Measurements from ENCODE around the gene SEMA3B.
"Not testable (repeated sequence)": the region's sequence is repeated elsewhere in the genome, so short reads cannot be mapped to it uniquely, and the experiment has no call there.

Gene SEMA3B

GRCh38 chr3:50268703-50269451, at the start of gene SEMA3B:
Gene SEMA3B (plus strand): TSS chr3:50269147. CDS start chr3:50269241, 94 bp downstream.
- peak; percentile 82 for DNase-seq (ENCODE audit: low read depth)

- no peak for DNase-seq (ENCODE audit: low read depth)
Measured at GRCh38 chr3:50219285-50219684, 49.7 kb upstream of the SEMA3B start.

- DNase-seq (ENCODE audit: low read depth): no peak
Measured at GRCh38 chr3:50220109-50220508, 48.8 kb upstream of the SEMA3B start.

GRCh38 chr3:50221051-50221410, 47.9 kb upstream of the SEMA3B start:
- DNase-seq (ENCODE audit: low read depth): no peak

GRCh38 chr3:50221411-50222168, 47.4 kb upstream of the SEMA3B start:
- DNase-seq (ENCODE audit: low read depth): no peak

- DNase-seq (ENCODE audit: low read depth): no peak
Measured at GRCh38 chr3:50222169-50222528, 46.8 kb upstream of the SEMA3B start.

- DNase-seq (ENCODE audit: low read depth): no peak
Measured at GRCh38 chr3:50224639-50225038, 44.3 kb upstream of the SEMA3B start.

GRCh38 chr3:50226888-50227389, 42.0 kb upstream of the SEMA3B start:
- DNase-seq (ENCODE audit: low read depth): peak; percentile 42

GRCh38 chr3:50227390-50228183, 41.4 kb upstream of the SEMA3B start:
- DNase-seq (ENCODE audit: low read depth): peak; percentile 83

- DNase-seq (ENCODE audit: low read depth): not testable (repeated sequence)
Measured at GRCh38 chr3:50228184-50228763, 40.7 kb upstream of the SEMA3B start.

- no peak for DNase-seq (ENCODE audit: low read depth)
Measured at GRCh38 chr3:50229490-50229889, 39.5 kb upstream of the SEMA3B start.

GRCh38 chr3:50230104-50230793, 38.7 kb upstream of the SEMA3B start:
- DNase-seq (ENCODE audit: low read depth): no peak

- DNase-seq (ENCODE audit: low read depth): no peak
Measured at GRCh38 chr3:50230794-50231125, 38.2 kb upstream of the SEMA3B start.

GRCh38 chr3:50231581-50231980, 37.4 kb upstream of the SEMA3B start:
- DNase-seq (ENCODE audit: low read depth): no peak

- DNase-seq (ENCODE audit: low read depth): no peak
Measured at GRCh38 chr3:50232303-50232702, 36.6 kb upstream of the SEMA3B start.

GRCh38 chr3:50233176-50233575, 35.8 kb upstream of the SEMA3B start:
- no peak for DNase-seq (ENCODE audit: low read depth)

- DNase-seq (ENCODE audit: low read depth): peak; percentile 98
Measured at GRCh38 chr3:50235716-50236483, 33.0 kb upstream of the SEMA3B start, which contains the start of gene GNAI2. Gene GNAI2 (plus strand): TSS chr3:50236204. CDS start chr3:50236336, 132 bp downstream.

- no peak for DNase-seq (ENCODE audit: low read depth)
Measured at GRCh38 chr3:50236484-50237132, 32.3 kb upstream of the SEMA3B start.

GRCh38 chr3:50237133-50237651, 31.8 kb upstream of the SEMA3B start:
- peak; percentile 66 for DNase-seq (ENCODE audit: low read depth)
